Mammary epithelial cell (primary cell): Measurements from ENCODE around the gene DRGX.

Source experiments
- EZH2 ChIP-seq: IDR thresholded peaks from 2 replicates; pipeline ENCODE4 v1.6.1; 2012; ENCODE audit warnings: low read length, inconsistent platforms, borderline replicate concordance
- TF ChIP-seq, protein P1 (sequence below), 2 donors: IDR thresholded peaks in 1 of 2; conservative IDR thresholded peaks in 1 of 2; 2 replicates each; pipeline ENCODE4 v1.5.1; 2011 to 2012; ENCODE audit warnings: inconsistent platforms in 2 of 2, low read length in 2 of 2, mild to moderate bottlenecking in 2 of 2, control low read depth in 1 of 2, low read depth in 1 of 2; ENCODE audit not compliant: insufficient read depth in 1 of 2; ENCODE audit errors: extremely low read depth in 1 of 2

DNA sequence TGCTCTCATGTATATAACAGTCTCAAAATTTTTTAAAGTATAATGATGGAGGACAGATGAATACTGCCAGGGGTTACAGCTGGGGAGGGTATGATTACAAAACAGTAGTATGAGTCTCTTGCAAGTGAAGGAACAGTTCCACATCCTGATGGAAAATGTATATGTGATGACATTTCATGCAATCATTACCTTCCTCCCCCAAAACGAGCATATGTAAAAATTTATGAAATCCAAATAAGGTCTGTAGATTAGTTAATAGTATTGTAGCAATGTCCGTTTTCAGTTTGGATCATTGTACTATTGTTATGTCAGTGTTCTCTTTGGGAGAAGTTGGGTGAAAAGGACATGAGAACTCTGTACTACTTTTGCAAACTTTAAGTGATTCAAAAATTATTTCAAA, 38.0 kb downstream of the DRGX start:
- TF ChIP-seq, protein P1, sequence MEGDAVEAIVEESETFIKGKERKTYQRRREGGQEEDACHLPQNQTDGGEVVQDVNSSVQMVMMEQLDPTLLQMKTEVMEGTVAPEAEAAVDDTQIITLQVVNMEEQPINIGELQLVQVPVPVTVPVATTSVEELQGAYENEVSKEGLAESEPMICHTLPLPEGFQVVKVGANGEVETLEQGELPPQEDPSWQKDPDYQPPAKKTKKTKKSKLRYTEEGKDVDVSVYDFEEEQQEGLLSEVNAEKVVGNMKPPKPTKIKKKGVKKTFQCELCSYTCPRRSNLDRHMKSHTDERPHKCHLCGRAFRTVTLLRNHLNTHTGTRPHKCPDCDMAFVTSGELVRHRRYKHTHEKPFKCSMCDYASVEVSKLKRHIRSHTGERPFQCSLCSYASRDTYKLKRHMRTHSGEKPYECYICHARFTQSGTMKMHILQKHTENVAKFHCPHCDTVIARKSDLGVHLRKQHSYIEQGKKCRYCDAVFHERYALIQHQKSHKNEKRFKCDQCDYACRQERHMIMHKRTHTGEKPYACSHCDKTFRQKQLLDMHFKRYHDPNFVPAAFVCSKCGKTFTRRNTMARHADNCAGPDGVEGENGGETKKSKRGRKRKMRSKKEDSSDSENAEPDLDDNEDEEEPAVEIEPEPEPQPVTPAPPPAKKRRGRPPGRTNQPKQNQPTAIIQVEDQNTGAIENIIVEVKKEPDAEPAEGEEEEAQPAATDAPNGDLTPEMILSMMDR (conservative IDR thresholded peaks at IDR 0.05 in 1 of 2, IDR thresholded peaks at IDR 0.05 in 1 of 2; ENCODE audit: extremely low read depth in 1 of 2, insufficient read depth in 1 of 2, low read depth in 1 of 2, low read length in 2 of 2), result no peak
- TF ChIP-seq EZH2, result no peak
